Upper lobe of left lung (tissue), 6 donors: ENCODE data around the gene PRKN. TPM values are rescaled to one million over a fixed set of nuclear protein-coding genes. Genes with fewer than 3 reads are reported as not detected.

Experiments
- ATAC-seq, 2 donors: fragments of 200-7000 bp; cut with Tn5 transposase; one replicate each; pipeline ENCODE4 v1.9.1; 2022; ENCODE audit warnings: mild to moderate bottlenecking in 2 of 2, moderate library complexity in 2 of 2; ENCODE audit not compliant: low FRiP score in 2 of 2
- DNase-seq, 2 donors: peaks; one replicate each; pipeline ENCODE4 v3.0.0-alpha.2; 2019 to 2020
- H3K27ac ChIP-seq, 4 donors: fragments of 200-600 bp; sonication (generic); one replicate each; pipeline ENCODE4 v1.5.1; 2016 to 2019
- H3K27me3 ChIP-seq, 4 donors: fragments of 200-600 bp; sonication (generic); one replicate each; pipeline ENCODE4 v1.5.1; 2017 to 2019
- H3K36me3 ChIP-seq, 4 donors: fragments of 200-600 bp; sonication (generic); one replicate each; pipeline ENCODE4 v1.5.1; 2016 to 2019
- H3K4me1 ChIP-seq, 4 donors: fragments of 200-600 bp; sonication (generic); one replicate each; pipeline ENCODE4 v1.5.1; 2018 to 2019
- H3K4me3 ChIP-seq, 4 donors: fragments of 200-600 bp; sonication (generic); one replicate each; pipeline ENCODE4 v1.5.1; 2017 to 2019; ENCODE audit warnings: mild to moderate bottlenecking in 2 of 4, moderate library complexity in 1 of 4
- H3K9me3 ChIP-seq, 4 donors: fragments of 200-600 bp; sonication (generic); one replicate each; pipeline ENCODE4 v1.5.1; 2018 to 2019
- EP300 ChIP-seq, 4 donors: sonication (generic); formaldehyde crosslinking; IDR thresholded peaks; one replicate each; pipeline ENCODE4 v1.5.1; 2017; ENCODE audit warnings: antibody characterized with exemption in 4 of 4, control low read depth in 2 of 4
- POLR2A ChIP-seq, 4 donors: fragments of 450-650 bp; IDR thresholded peaks; one replicate each; pipeline ENCODE4 v1.5.1; 2016 to 2017; ENCODE audit warnings: antibody characterized with exemption in 4 of 4, mild to moderate bottlenecking in 2 of 4
- POLR2AphosphoS5 ChIP-seq, 2 donors: sonication (generic); formaldehyde crosslinking; IDR thresholded peaks; one replicate each; pipeline ENCODE4 v1.5.1; 2017; ENCODE audit warnings: antibody characterized with exemption in 2 of 2
- WGBS, 2 donors: methylation state at CpG; one replicate each; pipeline ENCODE4 v1.1.5; 2017 to 2018; 5-methylcytosine and 5-hydroxymethylcytosine counted together
- total RNA-seq, 6 donors: library from RNA; depleted of rRNA in 4 of 6; stranded (reverse); fragments of >200 nt in 4 of 6; gene quantifications; one replicate each; pipeline versions ENCODE4 v1.1.0 to v1.2.1, GENCODE V29; 2016 to 2021
- TF ChIP-seq, protein P1 (sequence below), 6 experiments: fragments of 450-650 bp in 4 of 6; fragments of 200-600 bp in 2 of 6; sonication (generic) in 2 of 6; IDR thresholded peaks; one replicate each; pipeline ENCODE4 v1.5.1; 2016 to 2019; ENCODE audit warnings: antibody characterized with exemption in 6 of 6
- donor health status: DM: no; HTN: no; CAD: no; lungs with moderate emphysema.
- donor health status: DM: no; HTN: yes; CAD: no; lungs with severe emphysema.

PRKN gene
- total RNA-seq, 6 donors from 2014 or later = 2.7 to 29.3 (median 5.5) TPM

DNA sequence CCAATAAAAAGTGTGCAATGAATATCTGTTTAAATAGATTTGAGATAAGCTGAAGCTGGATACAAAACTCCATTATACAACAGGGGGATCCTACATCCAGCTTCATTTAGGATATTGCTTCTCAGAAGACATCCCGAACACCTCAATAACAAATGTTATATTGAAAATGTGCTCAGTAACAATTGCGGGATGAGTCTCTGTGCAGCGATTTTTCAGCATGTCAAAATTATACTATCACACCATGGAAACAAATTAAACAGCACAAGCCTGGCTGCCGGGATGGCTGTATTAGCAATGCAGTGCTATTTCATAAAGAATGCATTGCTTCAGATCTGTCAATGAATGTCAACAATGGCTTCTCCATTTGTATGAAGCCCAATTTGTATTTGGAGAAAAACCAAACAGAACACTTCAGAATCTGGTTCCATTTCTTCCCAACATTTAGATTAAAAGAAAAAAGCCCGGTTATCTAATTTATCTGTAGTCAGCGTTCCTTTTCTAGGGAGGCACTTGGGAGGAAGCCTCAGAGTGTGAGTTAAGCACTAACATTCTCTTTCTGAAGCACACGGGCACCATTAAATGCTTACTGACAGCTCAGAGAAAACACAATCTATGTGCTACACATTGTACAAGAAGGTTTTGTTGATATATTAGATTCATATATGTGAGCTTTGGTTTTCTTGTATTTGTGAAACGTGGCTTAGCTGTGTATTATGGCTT is 1142.8 kb downstream of the PRKN start:
- no peaks in the 10 kb centered on the region for H3K9me3 ChIP-seq
- no peaks in the 10 kb centered on the region for H3K4me1 ChIP-seq
- no peak for DNase-seq
- ATAC-seq = no peak
- TF ChIP-seq POLR2A (IDR thresholded peaks at IDR 0.05) (no peak), POLR2AphosphoS5 (IDR thresholded peaks at IDR 0.05) (no peak)
- TF ChIP-seq, protein P1, sequence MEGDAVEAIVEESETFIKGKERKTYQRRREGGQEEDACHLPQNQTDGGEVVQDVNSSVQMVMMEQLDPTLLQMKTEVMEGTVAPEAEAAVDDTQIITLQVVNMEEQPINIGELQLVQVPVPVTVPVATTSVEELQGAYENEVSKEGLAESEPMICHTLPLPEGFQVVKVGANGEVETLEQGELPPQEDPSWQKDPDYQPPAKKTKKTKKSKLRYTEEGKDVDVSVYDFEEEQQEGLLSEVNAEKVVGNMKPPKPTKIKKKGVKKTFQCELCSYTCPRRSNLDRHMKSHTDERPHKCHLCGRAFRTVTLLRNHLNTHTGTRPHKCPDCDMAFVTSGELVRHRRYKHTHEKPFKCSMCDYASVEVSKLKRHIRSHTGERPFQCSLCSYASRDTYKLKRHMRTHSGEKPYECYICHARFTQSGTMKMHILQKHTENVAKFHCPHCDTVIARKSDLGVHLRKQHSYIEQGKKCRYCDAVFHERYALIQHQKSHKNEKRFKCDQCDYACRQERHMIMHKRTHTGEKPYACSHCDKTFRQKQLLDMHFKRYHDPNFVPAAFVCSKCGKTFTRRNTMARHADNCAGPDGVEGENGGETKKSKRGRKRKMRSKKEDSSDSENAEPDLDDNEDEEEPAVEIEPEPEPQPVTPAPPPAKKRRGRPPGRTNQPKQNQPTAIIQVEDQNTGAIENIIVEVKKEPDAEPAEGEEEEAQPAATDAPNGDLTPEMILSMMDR (IDR thresholded peaks at IDR 0.05) = no peak
- H3K27ac ChIP-seq = no peak overlapping the region
- no peaks in the 10 kb centered on the region for H3K27me3 ChIP-seq
- H3K4me3 ChIP-seq = no peak overlapping the region
- H3K36me3 ChIP-seq = no peaks in the 10 kb centered on the region
- 78 to 82% methylated on average over 8 of the region's 8 CpGs for WGBS, 2 donors

DNA sequence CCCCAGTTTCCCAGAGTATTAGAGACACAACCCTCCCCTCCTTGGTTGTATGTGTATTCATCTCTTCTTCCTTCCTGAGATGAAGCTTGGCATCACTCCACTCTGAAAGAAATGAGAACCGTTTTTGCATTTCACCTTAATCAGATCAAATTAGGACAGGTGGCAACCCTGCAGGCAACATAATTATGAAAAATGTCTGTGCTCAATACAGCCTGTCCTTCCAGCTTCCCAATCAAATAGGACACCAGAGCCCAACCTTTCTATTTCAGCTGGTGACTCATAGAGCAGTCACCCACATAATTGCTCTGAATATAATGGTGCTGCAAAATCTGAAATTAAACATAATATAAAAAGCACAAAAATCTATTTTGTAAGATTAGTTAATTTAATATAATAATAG is 1143.5 kb downstream of the PRKN start:
- Histone ChIP-seq H3K9me3 (no peaks in the 10 kb centered on the region), H3K27me3 (no peaks in the 10 kb centered on the region), H3K4me3 (no peak overlapping the region), H3K27ac (no peak overlapping the region), H3K36me3 (no peaks in the 10 kb centered on the region), H3K4me1 (no peaks in the 10 kb centered on the region)
- WGBS, 2 donors = 38 to 50% methylated on average over 1 of the region's 1 CpG
- TF ChIP-seq POLR2A (IDR thresholded peaks at IDR 0.05) (no peak), EP300 (IDR thresholded peaks at IDR 0.05) (no peak), POLR2AphosphoS5 (IDR thresholded peaks at IDR 0.05) (no peak)
- TF ChIP-seq, protein P1 (IDR thresholded peaks at IDR 0.05) = no peak
- ATAC-seq (no peak), DNase-seq (no peak)

DNA sequence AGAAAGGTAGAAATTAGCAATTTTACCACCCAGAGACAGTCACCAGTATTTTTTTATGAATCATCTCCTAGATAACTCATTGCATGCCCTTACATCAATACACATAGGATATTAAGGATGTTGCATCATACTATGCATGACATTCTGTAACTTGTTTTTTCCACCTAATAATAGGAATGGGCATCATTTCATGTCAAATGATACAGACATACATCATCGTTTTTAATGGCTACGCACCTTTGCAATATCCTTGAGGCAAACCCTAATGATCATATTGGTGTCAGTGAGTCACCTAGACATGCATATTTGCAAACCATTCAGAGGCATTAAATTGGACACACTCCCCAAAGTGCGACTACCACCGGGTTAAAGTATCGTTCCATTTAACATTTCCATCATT is 1144.0 kb downstream of the PRKN start:
- DNase-seq (no peak), ATAC-seq (no peak)
- Histone ChIP-seq H3K27me3 (no peaks in the 10 kb centered on the region), H3K36me3 (no peaks in the 10 kb centered on the region), H3K27ac (no peak overlapping the region), H3K4me3 (no peak overlapping the region), H3K4me1 (no peaks in the 10 kb centered on the region), H3K9me3 (no peaks in the 10 kb centered on the region)
- no peak for TF ChIP-seq POLR2AphosphoS5 (IDR thresholded peaks at IDR 0.05)
- no peak for TF ChIP-seq POLR2A (IDR thresholded peaks at IDR 0.05)
- TF ChIP-seq EP300 (IDR thresholded peaks at IDR 0.05) = no peak
- TF ChIP-seq, protein P1 (IDR thresholded peaks at IDR 0.05) = no peak
- 93 to 96% methylated on average over 5 of the region's 5 CpGs for WGBS, 2 donors

DNA sequence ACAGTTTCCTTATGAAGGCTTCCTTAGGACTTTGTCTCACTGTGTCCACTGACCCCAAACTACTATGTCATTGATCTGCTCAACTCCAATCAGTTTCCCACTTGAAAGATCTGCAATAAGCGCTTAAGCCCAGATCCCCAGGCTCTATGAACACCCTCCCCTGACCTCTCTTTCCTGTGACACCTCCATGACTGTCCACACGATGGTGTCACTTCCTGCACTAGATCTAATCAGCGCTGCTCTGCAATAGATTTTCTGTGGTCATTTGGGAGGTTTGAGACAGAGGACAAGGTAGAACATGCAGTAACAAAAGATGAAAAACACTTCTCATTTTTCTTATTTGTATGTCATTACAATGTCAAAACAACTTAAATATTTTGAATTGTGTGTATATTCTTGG is 1149.1 kb downstream of the PRKN start:
- DNase-seq = no peak
- Histone ChIP-seq H3K27ac (no peak overlapping the region), H3K27me3 (no peaks in the 10 kb centered on the region), H3K9me3 (no peaks in the 10 kb centered on the region), H3K36me3 (no peaks in the 10 kb centered on the region), H3K4me1 (no peaks in the 10 kb centered on the region), H3K4me3 (no peak overlapping the region)
- no peak for ATAC-seq
- 25 to 34% methylated on average over 3 of the region's 3 CpGs for WGBS, 2 donors
- no peak for TF ChIP-seq POLR2A (IDR thresholded peaks at IDR 0.05)
- TF ChIP-seq, protein P1 (IDR thresholded peaks at IDR 0.05) = no peak
- no peak for TF ChIP-seq EP300 (IDR thresholded peaks at IDR 0.05)
- no peak for TF ChIP-seq POLR2AphosphoS5 (IDR thresholded peaks at IDR 0.05)
